GM12878 (cell line): ENCODE results near the gene CELF2. TPM values are rescaled to one million over a fixed set of nuclear protein-coding genes. Genes with fewer than 3 reads are reported as not detected.
A peak's percentile ranks its signal among the peaks of the same experiment; 100 is the strongest.

ENCODE experiments used
- ATAC-seq: fragments of 200-7000 bp; cut with Tn5 transposase; 3 replicates; pipeline ENCODE4 v1.9.1; 2020; ENCODE audit warnings: mild to moderate bottlenecking, moderate library complexity
- BruUV-seq: library from RNA; stranded (reverse); fragments of 400-500 nt; replicated peaks from 2 replicates; lab custom pipeline; 2021; lab: Mats Ljungman, UMichigan
- CTCF ChIA-PET: fragments of 300-600 bp; sonication (Branson Sonifier 250); formaldehyde crosslinking; extraction: SDS; loops from one replicate; lab custom pipeline; 2021; ENCODE audit warnings: inconsistent platforms; lab: Yijun Ruan, JAX
- POLR2A ChIA-PET: fragments of 350-600 bp; formaldehyde crosslinking; extraction: SDS; loops from one replicate; lab custom pipeline; 2021; ENCODE audit warnings: inconsistent platforms; lab: Charles Lee
- RAD21 ChIA-PET: fragments of 300-600 bp; sonication (Branson Sonifier 250); formaldehyde crosslinking; loops from one replicate; lab custom pipeline; 2023; ENCODE audit warnings: antibody characterized with exemption; ENCODE audit not compliant: unreplicated experiment; lab: Charles Lee
- SMC1A ChIA-PET: fragments of 300-600 bp; sonication (Branson Sonifier 250); formaldehyde crosslinking; loops from one replicate; lab custom pipeline; 2023; ENCODE audit not compliant: unreplicated experiment, uncharacterized antibody; lab: Charles Lee
- DNase-seq: peaks from one replicate; pipeline ENCODE4 v3.0.0-alpha.2; 2011; ENCODE audit warnings: low read depth, low spot score
- FAIRE-seq: peaks from 3 replicates; lab custom pipeline; 2011; peaks lifted over from hg19 to GRCh38; lab: Jason Lieb, UNC
- H2AFZ ChIP-seq: 2 replicates; pipeline ENCODE4 v1.6.0; 2011; ENCODE audit warnings: low read depth, low read length, control low read depth; ENCODE audit not compliant: control insufficient read depth
- H3K27ac ChIP-seq: 2 replicates; pipeline ENCODE4 v1.5.1; 2011; ENCODE audit warnings: control low read depth; ENCODE audit not compliant: control insufficient read depth, insufficient read depth
- H3K27me3 ChIP-seq, 2 experiments: replicated peaks in 1 of 2; 2 replicates each; pipeline versions ENCODE4 v1.6.0 to v1.6.1; 2011; ENCODE audit warnings: low read length in 1 of 2; ENCODE audit not compliant: control insufficient read depth in 2 of 2, insufficient read depth in 2 of 2
- H3K36me3 ChIP-seq, 2 experiments: 2 replicates each; pipeline ENCODE4 v1.5.1; 2011; ENCODE audit warnings: low read length in 1 of 2; ENCODE audit not compliant: control insufficient read depth in 2 of 2, insufficient read depth in 2 of 2
- H3K4me1 ChIP-seq: 2 replicates; pipeline ENCODE4 v1.6.1; 2011; ENCODE audit warnings: mild to moderate bottlenecking, low read length, moderate library complexity, mixed read lengths; ENCODE audit not compliant: control insufficient read depth, insufficient read depth
- H3K4me2 ChIP-seq: 2 replicates; pipeline ENCODE4 v1.6.0; 2011; ENCODE audit warnings: control low read depth; ENCODE audit not compliant: control insufficient read depth, insufficient read depth
- H3K4me3 ChIP-seq: fragments of 200-600 bp; sonication (generic); 2 replicates; pipeline ENCODE4 v1.5.1; 2016
- H3K79me2 ChIP-seq: 2 replicates; pipeline ENCODE4 v1.6.0; 2011; ENCODE audit warnings: low read length; ENCODE audit not compliant: control insufficient read depth, insufficient read depth
- H3K9ac ChIP-seq: 2 replicates; pipeline ENCODE4 v1.8.0; 2011; ENCODE audit warnings: low read length, control low read depth, mixed read lengths; ENCODE audit not compliant: control insufficient read depth, insufficient read depth
- H3K9me3 ChIP-seq: replicated peaks from 3 replicates; pipeline ENCODE4 v1.5.1; 2011; ENCODE audit warnings: mild to moderate bottlenecking, low read length; ENCODE audit not compliant: control insufficient read depth, insufficient read depth
- H4K20me1 ChIP-seq: 2 replicates; pipeline ENCODE4 v1.6.0; 2011; ENCODE audit not compliant: control insufficient read depth, insufficient read depth
- BCL11A ChIP-seq: IDR thresholded peaks from 2 replicates; pipeline ENCODE4 v1.6.1; 2011; ENCODE audit warnings: low read depth, low read length
- CBFB ChIP-seq: IDR thresholded peaks from 2 replicates; pipeline ENCODE4 v1.6.1; 2016; ENCODE audit warnings: antibody characterized with exemption, low read depth
- CHD1 ChIP-seq: IDR thresholded peaks from 2 replicates; pipeline ENCODE4 v1.6.1; 2012; ENCODE audit warnings: low read depth, low read length, improper control_type of control experiment
- DPF2 ChIP-seq: fragments of 450-650 bp; IDR thresholded peaks from 2 replicates; pipeline ENCODE4 v1.6.1; 2017; ENCODE audit warnings: mild to moderate bottlenecking
- GABPA ChIP-seq: IDR thresholded peaks from 2 replicates; pipeline ENCODE4 v1.6.1; 2014; ENCODE audit warnings: antibody characterized with exemption, low read depth, mild to moderate bottlenecking, inconsistent platforms
- HCFC1 ChIP-seq: fragments of 150-350 bp; IDR thresholded peaks from 2 replicates; pipeline ENCODE4 v1.6.1; 2014; ENCODE audit warnings: low read length
- MEF2B ChIP-seq: fragments of 450-650 bp; IDR thresholded peaks from 2 replicates; pipeline ENCODE4 v1.6.1; 2018; ENCODE audit warnings: mild to moderate bottlenecking, moderate library complexity; ENCODE audit not compliant: partially characterized antibody, poor library complexity, severe bottlenecking
- MXI1 ChIP-seq: fragments of 150-350 bp; IDR thresholded peaks from 2 replicates; pipeline ENCODE4 v1.6.1; 2011; ENCODE audit warnings: low read depth, mild to moderate bottlenecking, inconsistent platforms, low read length, improper control_type of control experiment
- NR2C1 ChIP-seq: fragments of 450-650 bp; IDR thresholded peaks from 2 replicates; pipeline ENCODE4 v1.6.1; 2017; ENCODE audit warnings: antibody characterized with exemption, mild to moderate bottlenecking, moderate library complexity
- PAX5 ChIP-seq: IDR thresholded peaks from 2 replicates; pipeline ENCODE4 v1.6.1; 2011; ENCODE audit warnings: low read depth, low read length, borderline replicate concordance
- RAD21 ChIP-seq: IDR thresholded peaks from 2 replicates; pipeline ENCODE4 v1.6.1; 2011; ENCODE audit warnings: mild to moderate bottlenecking, low read depth, low read length, moderate library complexity; ENCODE audit not compliant: insufficient read depth
- RELA ChIP-seq: fragments of 450-650 bp; IDR thresholded peaks from 2 replicates; pipeline ENCODE4 v1.8.0; 2014; ENCODE audit warnings: borderline replicate concordance; ENCODE audit not compliant: partially characterized antibody
- REST ChIP-seq: IDR thresholded peaks from 2 replicates; pipeline ENCODE4 v1.6.1; 2012; ENCODE audit warnings: mild to moderate bottlenecking, low read depth, low read length
- SRF ChIP-seq, 2 experiments: IDR thresholded peaks; 2 replicates each; pipeline ENCODE4 v1.6.1; 2011; ENCODE audit warnings: low read depth in 2 of 2, low read length in 2 of 2, mild to moderate bottlenecking in 1 of 2, moderate library complexity in 1 of 2
- TCF12 ChIP-seq: IDR thresholded peaks from 2 replicates; pipeline ENCODE4 v1.6.1; 2011; ENCODE audit warnings: low read depth, mild to moderate bottlenecking, low read length
- ZNF622 ChIP-seq: fragments of 450-650 bp; IDR thresholded peaks from 2 replicates; pipeline ENCODE4 v1.6.1; 2017; ENCODE audit warnings: mild to moderate bottlenecking, inconsistent platforms
- WGBS: methylation state at CpG from one replicate; pipeline ENCODE4 v1.1.6; 2016; ENCODE audit warnings: low lambda C conversion rate; ENCODE audit not compliant: insufficient replicate concordance, insufficient coverage; ENCODE audit errors: missing lambda C conversion rate; 5-methylcytosine and 5-hydroxymethylcytosine counted together
- in situ Hi-C: fragments of 300-500 bp; cut with MboI; formaldehyde crosslinking; loops from 9 replicates; pipeline ENCODE4 v1.14.3; 2018; ENCODE audit warnings: mixed read lengths
- intact Hi-C: fragments of 100-400 bp; cut with micrococcal nuclease; formaldehyde crosslinking; loops from one replicate; pipeline ENCODE4 v1.14.2; 2022; ENCODE audit not compliant: unreplicated experiment
- polyA plus RNA-seq, 11 experiments: library from polyadenylated mRNA; depleted of rRNA in 4 of 11; unstranded in 6 of 11; stranded (reverse) in 5 of 11; fragments of >200 nt; fragmentation: Nextera tagmentation in 4 of 11; fragmentation: Illumina TruSeq in 1 of 11; extraction: Ambion mirVana in 4 of 11; extraction: Trizol in 1 of 11; gene quantifications; 1 replicate in 1 of 11; 2 replicates in 10 of 11; pipeline versions ENCODE4 v1.2.1 to v1.2.3, GENCODE V29; 2011 to 2016; ENCODE audit warnings: inconsistent platforms in 2 of 11, missing spikeins in 2 of 11, low read depth in 1 of 11
- total RNA-seq, 4 experiments: library from RNA; depleted of rRNA in 3 of 4; stranded (reverse); fragments of >200 nt in 3 of 4; fragmentation: Illumina TruSeq in 1 of 4; extraction: Trizol in 1 of 4; gene quantifications; 2 replicates each; pipeline versions ENCODE4 v1.2.1 to v1.2.3, GENCODE V29; 2013 to 2021
- TF ChIP-seq, protein P1 (sequence below): fragments of 450-650 bp; IDR thresholded peaks from 2 replicates; pipeline ENCODE4 v1.6.1; 2016; ENCODE audit warnings: mild to moderate bottlenecking

CELF2 gene
- total and polyA plus RNA-seq, 10 of the 15 experiments (the other 5 are each of a cell fraction or from before 2014, with no cell fraction given) = 20.8 to 129 (median 86.3) TPM

- TF ChIP-seq RAD21 (no peak), SRF (IDR thresholded peaks at IDR 0.05; ENCODE audit: low read depth in 2 of 2, low read length in 2 of 2) (no peak), RELA (no peak)
These were observed 334.1 kb downstream of the CELF2 start (continued) for GRCh38 chr10:11351801-11352200.

DNA sequence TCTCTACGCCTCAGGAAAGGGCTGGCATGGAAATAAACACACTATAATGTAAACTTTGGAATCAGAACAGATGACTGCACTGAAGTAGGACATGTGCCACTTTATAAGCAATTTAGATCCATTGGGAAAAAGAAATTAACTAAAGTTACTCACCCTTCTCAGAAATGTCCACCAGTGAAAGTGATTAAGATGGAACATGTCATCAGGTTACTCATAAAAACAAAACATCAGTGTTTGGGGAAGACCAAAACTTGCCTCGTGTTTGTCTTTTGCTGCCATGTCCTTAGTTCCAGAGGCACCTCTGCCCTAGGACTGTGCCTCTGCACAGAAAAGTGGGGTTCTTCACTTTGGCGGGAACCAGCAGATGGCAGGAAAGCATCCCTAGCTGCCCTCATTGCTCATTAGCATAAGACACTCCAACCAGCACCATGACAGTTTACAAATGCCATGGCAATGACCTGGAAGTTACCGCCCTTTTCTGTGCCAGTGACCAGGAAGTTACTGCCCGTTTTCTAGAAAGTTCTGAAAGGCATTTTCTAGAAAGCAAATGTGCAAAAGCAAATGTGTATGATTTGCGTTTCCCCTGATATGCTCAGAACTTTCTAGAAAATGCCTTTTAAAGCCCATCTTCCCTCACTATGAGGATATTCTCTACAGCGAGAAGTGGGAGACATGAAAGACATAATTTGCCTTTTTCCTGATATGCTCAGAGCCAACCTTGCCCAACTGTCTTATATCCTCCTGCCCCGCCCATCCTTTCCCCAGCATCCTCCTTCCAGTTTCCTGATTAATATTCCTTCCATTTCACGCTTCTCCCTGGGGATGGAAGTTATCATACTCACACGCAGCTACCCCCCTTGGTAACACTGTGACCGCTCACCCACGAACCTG lies 335.6 kb downstream of the CELF2 start:
- FAIRE-seq = no peak
- no peaks in the 10 kb centered on the region for H3K9me3 ChIP-seq
- in situ Hi-C loops = no loop called here
- no peak for TF ChIP-seq BCL11A
- TF ChIP-seq CBFB = no peak
- TF ChIP-seq GABPA = peak; percentile 72; the same call in 1 of the 2 replicates
- no peak for TF ChIP-seq MEF2B
- TF ChIP-seq, protein P1, sequence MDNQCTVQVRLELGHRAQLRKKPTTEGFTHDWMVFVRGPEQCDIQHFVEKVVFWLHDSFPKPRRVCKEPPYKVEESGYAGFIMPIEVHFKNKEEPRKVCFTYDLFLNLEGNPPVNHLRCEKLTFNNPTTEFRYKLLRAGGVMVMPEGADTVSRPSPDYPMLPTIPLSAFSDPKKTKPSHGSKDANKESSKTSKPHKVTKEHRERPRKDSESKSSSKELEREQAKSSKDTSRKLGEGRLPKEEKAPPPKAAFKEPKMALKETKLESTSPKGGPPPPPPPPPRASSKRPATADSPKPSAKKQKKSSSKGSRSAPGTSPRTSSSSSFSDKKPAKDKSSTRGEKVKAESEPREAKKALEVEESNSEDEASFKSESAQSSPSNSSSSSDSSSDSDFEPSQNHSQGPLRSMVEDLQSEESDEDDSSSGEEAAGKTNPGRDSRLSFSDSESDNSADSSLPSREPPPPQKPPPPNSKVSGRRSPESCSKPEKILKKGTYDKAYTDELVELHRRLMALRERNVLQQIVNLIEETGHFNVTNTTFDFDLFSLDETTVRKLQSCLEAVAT = no peak
- no peak for TF ChIP-seq PAX5
- TF ChIP-seq TCF12 = no peak
- peak; percentile 79 for TF ChIP-seq NR2C1
- TF ChIP-seq ZNF622 = no peak
- TF ChIP-seq HCFC1 = no peak
- no peak for TF ChIP-seq DPF2
- no peak for TF ChIP-seq CHD1
- no peak for TF ChIP-seq MXI1
- no peak for TF ChIP-seq REST
- TF ChIP-seq, all 136 proteins: peak for 2
- SMC1A ChIA-PET = no interaction called here
- H2AFZ ChIP-seq = no peak overlapping the region
- H4K20me1 ChIP-seq = no peaks in the 10 kb centered on the region
- H3K4me2 ChIP-seq = no peak overlapping the region
- ATAC-seq (no peak), DNase-seq (no peak)
- no peaks in the 10 kb centered on the region for H3K79me2 ChIP-seq
- POLR2A ChIA-PET = no interaction called here
- RAD21 ChIA-PET = no interaction called here
- H3K27ac ChIP-seq = no peak overlapping the region
- CTCF ChIA-PET = no interaction called here
- no peaks in the 10 kb centered on the region for H3K4me1 ChIP-seq
- H3K27me3 ChIP-seq = no peaks in the 10 kb centered on the region; a peak in 1 of 4 replicates
- H3K36me3 ChIP-seq = no peaks in the 10 kb centered on the region
- WGBS = 37% methylated on average over 12 of the region's 12 CpGs
- intact Hi-C loops = no loop called here
- no peak overlapping the region for H3K4me3 ChIP-seq
- no TSS peak for BruUV-seq
- H3K9ac ChIP-seq = no peak overlapping the region
